ENCODE results near the gene MAP1A. TPM values are rescaled to one million over a fixed set of nuclear protein-coding genes. Genes with fewer than 3 reads are reported as not detected.

MAP1A gene
- polyA plus RNA-seq (2012; ENCODE audit: insufficient read depth, insufficient read length, low read depth), result 70.1 TPM

DNA sequence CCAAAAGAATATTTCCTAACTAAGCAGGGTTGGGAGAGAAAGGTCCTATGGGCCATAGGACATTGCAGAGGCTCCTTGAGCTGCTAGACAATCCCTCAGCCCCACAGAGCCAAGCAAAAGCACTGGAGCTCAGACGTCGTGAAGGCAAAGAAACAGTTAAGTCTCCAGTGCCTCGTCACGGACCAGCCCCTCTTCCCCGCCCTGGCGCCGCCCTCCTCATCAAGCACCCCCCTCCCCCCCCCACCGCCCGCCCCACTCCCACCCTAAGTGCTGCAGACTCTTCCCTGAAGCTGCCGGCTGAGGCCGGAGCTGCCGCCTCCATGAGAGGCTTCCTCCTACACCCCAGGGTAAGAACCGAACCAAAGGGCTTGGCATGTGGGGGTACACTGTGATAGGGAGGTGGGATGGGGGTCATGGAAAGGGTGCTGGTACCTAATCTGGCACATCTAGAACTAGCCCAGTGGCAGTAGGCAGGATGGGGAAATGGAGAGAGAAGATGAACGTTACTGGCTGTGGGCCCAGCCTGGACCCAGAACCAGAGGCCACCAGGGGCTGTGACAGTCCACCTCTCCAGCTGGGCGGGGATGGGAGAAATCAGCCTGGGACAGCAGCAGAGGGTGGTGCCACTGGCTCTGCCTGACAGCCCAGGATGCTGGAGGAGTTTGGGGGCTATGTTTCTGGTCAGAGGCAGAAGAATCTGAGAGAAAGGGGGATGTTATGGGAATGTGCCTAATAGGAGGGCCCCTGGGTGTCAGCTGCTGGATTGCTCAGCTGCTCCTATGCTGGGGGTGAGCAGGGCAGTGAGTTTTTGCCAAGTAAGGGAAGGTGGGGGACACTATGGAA, at the start of gene MAP1A:
TSS of gene MAP1A (plus strand) at position 255 of the 843 bp plus-strand sequence. CDS start 3,866 bp downstream, outside the sequence.
- Histone ChIP-seq H3K4me3 (ENCODE audit: low read depth, low read length) (peak within 1 kb of the TSS; percentile 73), H3K27me3 (no peaks in the 10 kb centered on the region), H3K9me3 (no peaks in the 10 kb centered on the region), H3K4me1 (peaks cover 25% of the 10 kb centered on the region), H3K36me3 (peaks cover 26% of the 10 kb centered on the region)
- peak; percentile 79 for DNase-seq
- TF ChIP-seq, protein P1, sequence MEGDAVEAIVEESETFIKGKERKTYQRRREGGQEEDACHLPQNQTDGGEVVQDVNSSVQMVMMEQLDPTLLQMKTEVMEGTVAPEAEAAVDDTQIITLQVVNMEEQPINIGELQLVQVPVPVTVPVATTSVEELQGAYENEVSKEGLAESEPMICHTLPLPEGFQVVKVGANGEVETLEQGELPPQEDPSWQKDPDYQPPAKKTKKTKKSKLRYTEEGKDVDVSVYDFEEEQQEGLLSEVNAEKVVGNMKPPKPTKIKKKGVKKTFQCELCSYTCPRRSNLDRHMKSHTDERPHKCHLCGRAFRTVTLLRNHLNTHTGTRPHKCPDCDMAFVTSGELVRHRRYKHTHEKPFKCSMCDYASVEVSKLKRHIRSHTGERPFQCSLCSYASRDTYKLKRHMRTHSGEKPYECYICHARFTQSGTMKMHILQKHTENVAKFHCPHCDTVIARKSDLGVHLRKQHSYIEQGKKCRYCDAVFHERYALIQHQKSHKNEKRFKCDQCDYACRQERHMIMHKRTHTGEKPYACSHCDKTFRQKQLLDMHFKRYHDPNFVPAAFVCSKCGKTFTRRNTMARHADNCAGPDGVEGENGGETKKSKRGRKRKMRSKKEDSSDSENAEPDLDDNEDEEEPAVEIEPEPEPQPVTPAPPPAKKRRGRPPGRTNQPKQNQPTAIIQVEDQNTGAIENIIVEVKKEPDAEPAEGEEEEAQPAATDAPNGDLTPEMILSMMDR (IDR thresholded peaks at IDR 0.05; ENCODE audit: low read depth, low read length), result peak; percentile 8; the same call in 1 of the 2 replicates

DNA sequence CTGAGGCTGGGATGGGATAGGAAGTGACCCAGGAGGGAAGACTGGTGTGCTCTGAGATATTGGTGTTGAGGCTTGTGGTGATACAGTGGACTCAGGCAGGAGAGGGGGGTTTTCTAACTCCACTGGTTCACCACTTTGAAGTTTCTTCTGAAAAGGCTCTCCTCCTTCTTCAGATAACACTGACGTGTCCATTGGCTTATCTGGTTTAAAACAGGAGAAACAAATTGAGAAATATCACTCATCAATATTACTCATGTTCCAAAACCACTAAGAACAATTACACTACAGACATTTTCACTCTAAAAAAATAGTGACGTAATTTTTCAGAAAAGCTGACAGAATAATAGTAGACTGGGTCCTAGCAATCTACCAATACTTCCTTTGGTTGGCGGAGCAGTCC, 47.5 kb upstream of the MAP1A start:
- no peak for DNase-seq
- Histone ChIP-seq H3K27me3 (no peaks in the 10 kb centered on the region), H3K9me3 (no peaks in the 10 kb centered on the region), H3K4me3 (ENCODE audit: low read depth, low read length) (no peak overlapping the region), H3K4me1 (no peaks in the 10 kb centered on the region), H3K36me3 (peaks cover 62% of the 10 kb centered on the region)
- TF ChIP-seq, protein P1 (IDR thresholded peaks at IDR 0.05; ENCODE audit: low read depth, low read length), result no peak

DNA sequence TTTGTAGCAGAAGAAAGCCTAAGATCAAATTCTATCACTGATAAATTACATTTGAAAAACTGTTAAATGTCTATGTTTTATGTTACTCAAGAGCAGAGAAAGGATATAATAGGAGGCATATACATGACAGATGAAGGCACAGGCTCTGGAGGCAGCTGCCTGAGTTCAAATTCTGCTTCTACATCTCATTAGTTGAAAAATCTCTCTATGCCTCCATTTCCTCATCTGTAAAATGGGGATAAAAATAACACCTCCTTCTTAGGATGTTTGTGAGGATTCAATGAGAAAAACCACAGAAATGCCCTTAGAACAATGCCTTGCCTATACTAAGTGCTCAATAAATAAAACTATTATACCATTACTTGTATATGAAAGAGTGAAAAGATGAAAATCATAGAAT, 45.4 kb upstream of the MAP1A start:
- peaks cover 78% of the 10 kb centered on the region for H3K36me3 ChIP-seq
- H3K27me3 ChIP-seq, result no peaks in the 10 kb centered on the region

DNA sequence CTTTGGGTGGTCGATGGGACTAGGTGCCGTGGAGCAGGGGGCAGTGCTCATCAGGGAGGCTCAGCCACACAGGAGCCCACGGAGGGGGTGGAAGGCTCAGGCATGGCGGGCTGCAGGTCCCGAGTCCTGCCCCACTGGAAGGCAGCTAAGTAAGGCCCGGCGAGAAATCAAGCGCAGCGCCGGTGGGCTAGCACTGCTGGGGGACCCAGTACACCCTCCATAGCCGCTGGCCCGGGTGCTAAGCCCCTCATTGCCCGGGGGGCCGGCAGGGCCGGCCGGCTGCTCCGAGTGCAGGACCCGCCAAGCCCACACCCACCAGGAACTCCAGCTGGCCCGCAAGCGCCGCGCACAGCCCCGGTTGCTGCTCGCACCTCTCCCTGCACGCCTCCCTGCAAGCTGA, 43.5 kb upstream of the MAP1A start:
- Histone ChIP-seq H3K36me3 (peaks cover 76% of the 10 kb centered on the region), H3K9me3 (no peaks in the 10 kb centered on the region), H3K4me3 (ENCODE audit: low read depth, low read length) (no peak overlapping the region), H3K4me1 (no peaks in the 10 kb centered on the region), H3K27me3 (no peaks in the 10 kb centered on the region)
- TF ChIP-seq, protein P1 (IDR thresholded peaks at IDR 0.05; ENCODE audit: low read depth, low read length), result no peak
- DNase-seq, result no peak

More for the DNA sequence above, 45.4 kb upstream of the MAP1A start:
- TF ChIP-seq, protein P1 (IDR thresholded peaks at IDR 0.05; ENCODE audit: low read depth, low read length), result no peak
- Histone ChIP-seq H3K4me1 (no peaks in the 10 kb centered on the region), H3K9me3 (no peaks in the 10 kb centered on the region), H3K4me3 (ENCODE audit: low read depth, low read length) (no peak overlapping the region)
- no peak for DNase-seq

DNA sequence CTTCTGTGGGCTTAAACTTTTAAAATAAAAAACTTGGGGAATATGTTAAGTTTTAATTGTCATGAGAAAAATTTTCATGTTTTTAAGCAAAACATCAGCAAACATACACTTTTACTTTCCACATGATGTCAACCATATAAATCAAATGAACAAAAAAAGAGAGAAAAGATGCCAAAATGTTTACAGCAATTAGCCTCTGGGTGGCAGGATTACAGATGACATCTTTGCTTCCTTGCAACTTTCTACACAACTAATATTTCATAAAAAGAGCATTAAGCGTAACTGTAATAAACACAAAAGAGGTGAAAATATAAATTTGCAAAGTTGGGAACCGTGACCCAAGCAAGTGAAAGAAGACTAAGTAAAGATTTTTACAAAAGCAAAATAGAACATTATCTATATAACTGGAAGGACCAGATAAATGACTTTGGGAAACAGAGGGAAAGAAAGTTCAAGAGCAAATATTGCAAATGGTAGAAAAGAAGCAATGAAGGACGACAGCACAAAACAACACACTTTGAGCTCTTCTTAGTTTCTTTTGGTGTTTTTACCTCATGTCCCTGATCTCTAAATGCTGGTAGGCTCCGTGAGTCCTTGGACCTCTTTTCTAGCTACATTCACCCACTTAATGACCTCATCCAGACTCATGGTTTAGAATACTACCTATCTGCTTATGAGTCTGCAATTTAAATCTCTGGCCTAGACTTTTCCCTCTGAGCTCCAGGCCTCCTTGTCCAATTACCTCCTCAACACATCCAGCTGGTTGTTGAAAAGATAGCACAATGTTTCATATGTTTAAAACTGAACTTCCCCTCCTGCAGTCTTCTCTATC, 33.9 kb upstream of the MAP1A start:
- no peaks in the 10 kb centered on the region for H3K27me3 ChIP-seq
- TF ChIP-seq, protein P1 (IDR thresholded peaks at IDR 0.05; ENCODE audit: low read depth, low read length), result peak; percentile 51; the same call in 1 of the 2 replicates
- H3K36me3 ChIP-seq, result peaks cover 53% of the 10 kb centered on the region
- 0 out of 2 replicates have a peak, but pooled peaks cover 3% of the 10 kb centered on the region for H3K4me1 ChIP-seq
- H3K4me3 ChIP-seq (ENCODE audit: low read depth, low read length), result no peak overlapping the region
- DNase-seq, result no peak
- H3K9me3 ChIP-seq, result no peaks in the 10 kb centered on the region

Measured in BE2C (cell line).